ENCODE data around the gene MAGI2.
"Not testable (repeated sequence)": the region's sequence is repeated elsewhere in the genome, so short reads cannot be mapped to it uniquely, and the experiment has no call there.

Gene MAGI2

DNA sequence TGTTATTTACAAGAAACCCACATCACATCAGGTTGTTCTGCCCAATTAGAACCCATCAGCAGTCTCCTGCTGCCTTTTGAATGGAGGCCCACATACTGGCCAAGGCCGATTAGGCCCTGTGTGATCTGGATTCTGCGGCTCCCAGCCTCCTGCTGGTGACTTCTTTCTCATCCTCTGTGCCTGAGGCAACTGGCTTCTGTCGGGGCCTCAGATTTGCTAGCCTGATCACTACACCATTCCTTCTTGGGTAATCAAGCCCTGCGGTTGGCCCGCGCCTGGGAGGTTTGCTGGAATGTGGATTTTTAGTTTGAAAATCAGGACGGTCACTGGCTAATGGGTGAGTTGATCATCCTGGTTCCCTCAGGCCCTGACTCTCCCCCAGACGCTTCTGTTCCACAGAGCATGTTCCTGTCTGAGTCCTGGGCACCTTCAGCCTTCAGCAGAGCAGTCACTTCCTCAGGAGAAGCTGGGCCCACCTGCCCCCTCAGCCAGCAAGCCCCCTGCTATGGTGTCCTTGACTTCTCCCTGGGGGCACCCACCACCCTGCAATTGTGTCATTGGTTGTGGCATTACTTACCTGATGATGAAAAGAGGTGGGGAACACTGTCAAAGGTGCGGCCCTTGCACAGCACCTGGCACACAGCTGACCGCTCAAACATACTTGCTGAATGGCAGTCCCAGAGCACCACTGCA is 1447.3 kb downstream of the MAGI2 start:
- no peak overlapping the region for H3K27ac ChIP-seq
- no peak for TF ChIP-seq CTCF (conservative IDR thresholded peaks at IDR 0.05)

DNA sequence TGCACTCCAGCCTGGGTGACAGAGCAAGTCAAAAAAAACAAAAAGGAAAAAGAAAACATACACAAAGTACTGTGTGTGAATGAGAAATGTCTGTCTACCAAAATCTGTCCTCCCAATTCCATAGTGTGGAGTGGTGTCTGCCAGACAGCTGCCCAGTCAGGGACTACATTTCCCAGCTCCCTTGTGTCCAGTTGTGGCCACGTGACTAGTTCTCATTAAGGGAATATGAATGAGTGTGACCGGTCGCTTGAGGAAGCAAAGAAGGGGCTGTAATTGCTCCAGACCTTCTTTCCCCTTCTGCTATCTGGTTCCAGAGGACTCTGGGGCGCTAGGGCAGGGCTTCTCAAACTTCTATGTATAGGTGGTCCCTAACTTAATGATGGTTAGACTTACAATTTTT is 1450.8 kb downstream of the MAGI2 start:
- TF ChIP-seq CTCF (conservative IDR thresholded peaks at IDR 0.05), result no peak
- no peak overlapping the region for H3K27ac ChIP-seq

DNA sequence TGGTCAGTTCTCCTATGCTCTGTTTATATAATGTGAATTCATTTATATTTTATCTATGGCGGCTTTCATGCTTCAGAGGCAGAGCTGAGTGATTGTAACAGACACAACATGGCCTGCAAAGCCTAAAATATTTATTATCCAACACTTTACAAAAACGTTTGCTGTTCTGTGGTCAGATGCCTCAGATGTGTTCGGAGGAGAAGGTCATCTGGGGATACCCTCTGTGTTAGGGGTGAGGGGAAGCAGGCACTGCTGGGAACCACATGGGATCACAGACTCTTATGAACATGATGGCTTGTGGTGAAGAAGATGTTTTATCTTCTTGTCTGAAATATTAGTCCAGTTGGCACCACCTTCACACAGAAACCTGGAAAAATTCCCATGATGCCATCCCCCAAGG is 1451.4 kb downstream of the MAGI2 start:
- no peak overlapping the region for H3K27ac ChIP-seq
- TF ChIP-seq CTCF (conservative IDR thresholded peaks at IDR 0.05), result no peak

DNA sequence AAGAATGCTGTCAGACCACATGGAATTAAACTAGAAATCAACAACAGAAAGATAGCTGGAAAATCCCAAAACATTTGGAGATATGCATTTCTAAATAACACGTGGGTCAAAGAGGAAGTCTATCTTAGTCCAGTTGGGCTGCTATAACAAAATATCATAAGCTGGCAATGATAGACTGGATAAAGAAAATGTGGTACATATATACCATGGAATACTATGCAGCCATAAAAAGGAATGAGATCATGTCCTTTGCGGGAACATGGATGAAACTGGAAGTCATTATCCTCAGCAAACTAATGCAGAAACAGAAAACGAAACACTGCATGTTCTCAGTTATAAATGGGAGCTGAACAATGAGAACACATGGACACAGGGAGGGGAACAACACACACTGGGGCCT is 1454.3 kb downstream of the MAGI2 start:
- H3K27ac ChIP-seq, result not testable (repeated sequence)

GRCh38 chr7:77995717-77996116 is 1457.8 kb downstream of the MAGI2 start:
- TF ChIP-seq CTCF (conservative IDR thresholded peaks at IDR 0.05), result no peak
- H3K27ac ChIP-seq, result no peak overlapping the region

DNA sequence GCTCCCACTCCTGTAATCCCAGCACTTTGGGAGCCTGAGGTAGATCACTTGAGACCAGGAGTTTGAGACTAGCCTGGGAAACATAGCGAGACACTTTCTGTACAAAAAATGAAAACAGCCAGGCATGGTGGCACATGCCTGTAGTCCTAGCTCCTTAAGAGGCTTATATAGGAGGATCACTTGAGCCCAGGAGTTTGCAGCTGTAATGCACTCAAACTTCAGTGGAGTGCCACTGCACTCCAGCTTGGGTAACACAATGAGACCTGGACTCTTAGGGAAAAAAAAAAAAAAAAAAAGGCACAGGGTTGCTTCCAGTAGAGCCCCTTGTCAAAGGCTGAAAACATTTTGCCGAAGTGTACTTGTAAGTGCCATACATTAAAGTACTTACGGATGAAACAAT is 1459.6 kb downstream of the MAGI2 start:
- no peak overlapping the region for H3K27ac ChIP-seq
- TF ChIP-seq CTCF (conservative IDR thresholded peaks at IDR 0.05), result no peak

DNA sequence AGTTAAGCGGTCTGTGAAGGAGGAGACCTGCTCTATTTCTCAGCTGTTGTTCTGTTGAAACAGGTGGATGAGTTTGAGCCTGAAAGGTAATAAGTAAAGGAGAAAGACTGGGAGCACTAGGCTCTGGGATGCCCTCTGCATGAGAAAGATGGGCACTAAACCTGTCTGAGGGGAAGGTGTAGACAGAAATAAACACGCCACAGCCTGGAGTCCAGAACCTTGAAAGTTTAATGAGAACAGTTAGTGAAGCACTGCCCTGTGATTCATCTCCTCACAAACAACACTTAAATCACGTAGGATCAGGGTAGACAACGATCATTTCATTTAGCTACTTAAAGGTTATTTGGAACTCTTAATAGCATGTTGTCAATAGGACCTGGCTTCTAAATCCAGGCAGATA is 1461.8 kb downstream of the MAGI2 start:
- TF ChIP-seq CTCF (conservative IDR thresholded peaks at IDR 0.05), result no peak

GRCh38 chr7:77989981-77990566 is 1463.4 kb downstream of the MAGI2 start:
- H3K27ac ChIP-seq, result no peak overlapping the region
- TF ChIP-seq CTCF (conservative IDR thresholded peaks at IDR 0.05), result no peak

More for the DNA sequence above, 1461.8 kb downstream of the MAGI2 start:
- H3K27ac ChIP-seq, result no peak overlapping the region
